HepG2 (cell line): ENCODE data around the gene PDZD8. TPM values are rescaled to one million over a fixed set of nuclear protein-coding genes. Genes with fewer than 3 reads are reported as not detected.

Experiments used
- ATAC-seq: fragments of 200-7000 bp; cut with Tn5 transposase; 3 replicates; pipeline ENCODE4 v1.9.1; 2020; ENCODE audit warnings: mild to moderate bottlenecking, moderate library complexity
- BruUV-seq: library from RNA; stranded (reverse); fragments of 400-500 nt; replicated peaks from 2 replicates; lab custom pipeline; 2021; lab: Mats Ljungman, UMichigan
- CTCF ChIA-PET: fragments of 300-600 bp; formaldehyde crosslinking; extraction: SDS; loops from one replicate; lab custom pipeline; 2021; ENCODE audit warnings: low total read pairs, inconsistent platforms, low intra/inter-chr PET ratio; lab: Yijun Ruan, JAX
- POLR2A ChIA-PET: fragments of 350-600 bp; sonication (Branson Sonifier 250); formaldehyde crosslinking; loops from one replicate; lab custom pipeline; 2020; ENCODE audit warnings: antibody characterized with exemption, inconsistent platforms; lab: Yijun Ruan, JAX
- DNase-seq: peaks from one replicate; pipeline ENCODE4 v3.0.0-alpha.2; 2015; ENCODE audit warnings: low spot score
- FAIRE-seq: peaks from 3 replicates; lab custom pipeline; 2011; peaks lifted over from hg19 to GRCh38; lab: Jason Lieb, UNC
- H2AFZ ChIP-seq: one replicate; pipeline ENCODE4 v1.6.1; 2011; ENCODE audit warnings: low read length, inconsistent platforms
- H3K27ac ChIP-seq: fragments of 300-600 bp; 3 replicates; pipeline ENCODE4 v1.8.0; 2011; ENCODE audit warnings: mixed run types, mild to moderate bottlenecking, mixed read lengths, low read length, inconsistent platforms; ENCODE audit not compliant: insufficient read depth; ENCODE audit errors: extremely low read length
- H3K27me3 ChIP-seq, 2 experiments: fragments of 200-600 bp in 1 of 2; 2 replicates in 1 of 2; 3 replicates in 1 of 2; pipeline versions ENCODE4 v1.6.0 to v1.8.0; 2011; ENCODE audit warnings: low read length in 2 of 2, mild to moderate bottlenecking in 2 of 2, moderate library complexity in 2 of 2, inconsistent platforms in 1 of 2; ENCODE audit not compliant: insufficient read depth in 2 of 2, control insufficient read depth in 1 of 2
- H3K36me3 ChIP-seq, 2 experiments: fragments of 200-600 bp in 1 of 2; replicated peaks in 1 of 2; 2 replicates in 1 of 2; 3 replicates in 1 of 2; pipeline versions ENCODE4 v1.5.1 to v1.8.0; 2011; ENCODE audit warnings: low read length in 2 of 2, inconsistent platforms in 1 of 2; ENCODE audit not compliant: insufficient read depth in 2 of 2, control insufficient read depth in 1 of 2
- H3K4me1 ChIP-seq: 2 replicates; pipeline ENCODE4 v1.5.1; 2012; ENCODE audit warnings: low read length, inconsistent platforms; ENCODE audit not compliant: insufficient read depth
- H3K4me2 ChIP-seq: 2 replicates; pipeline ENCODE4 v1.6.0; 2011; ENCODE audit warnings: low read depth, low read length, inconsistent platforms
- H3K4me3 ChIP-seq, 3 experiments: fragments of 200-600 bp in 1 of 3; sonication (generic), shearing (Covaris generic) in 1 of 3; replicated peaks in 1 of 3; 2 replicates each; pipeline ENCODE4 v1.5.1; 2011 to 2016; ENCODE audit warnings: low read length in 3 of 3, inconsistent platforms in 2 of 3, low read depth in 2 of 3, mild to moderate bottlenecking in 2 of 3, control low read depth in 1 of 3, mixed read lengths in 1 of 3; ENCODE audit not compliant: insufficient read depth in 1 of 3
- H3K79me2 ChIP-seq: one replicate; pipeline ENCODE4 v1.6.1; 2011; ENCODE audit warnings: low read length, inconsistent platforms; ENCODE audit not compliant: insufficient read depth
- H3K9ac ChIP-seq: 2 replicates; pipeline ENCODE4 v1.6.0; 2011; ENCODE audit warnings: mild to moderate bottlenecking, low read depth, low read length, inconsistent platforms; ENCODE audit not compliant: insufficient read depth
- H3K9me3 ChIP-seq: 2 replicates; pipeline ENCODE4 v1.5.1; 2012; ENCODE audit warnings: mild to moderate bottlenecking, low read length
- H4K20me1 ChIP-seq: 2 replicates; pipeline ENCODE4 v1.6.0; 2011; ENCODE audit warnings: inconsistent platforms, mild to moderate bottlenecking, low read length, moderate library complexity; ENCODE audit not compliant: insufficient read depth
- FOXM1 ChIP-seq: sonication (generic); formaldehyde crosslinking; IDR thresholded peaks from 2 replicates; pipeline ENCODE4 v1.5.0; 2020; ENCODE audit warnings: missing genetic modification reagents
- HMGA1 ChIP-seq: sonication (generic); formaldehyde crosslinking; conservative IDR thresholded peaks from 2 replicates; pipeline ENCODE4 v1.4.0; 2020; ENCODE audit warnings: missing genetic modification reagents
- NR3C1 ChIP-seq: sonication (generic); formaldehyde crosslinking; IDR thresholded peaks from 2 replicates; pipeline ENCODE4 v1.4.0; 2020; ENCODE audit warnings: missing genetic modification reagents
- RELA ChIP-seq: sonication (generic); formaldehyde crosslinking; IDR thresholded peaks from 2 replicates; pipeline ENCODE4 v1.4.0; 2020; ENCODE audit warnings: missing genetic modification reagents
- SP5 ChIP-seq: IDR thresholded peaks from 2 replicates; pipeline ENCODE4 v1.6.1; 2016; ENCODE audit warnings: low read depth, borderline replicate concordance
- YEATS4 ChIP-seq: sonication (generic); formaldehyde crosslinking; IDR thresholded peaks from 2 replicates; pipeline ENCODE4 v1.4.0; 2020; ENCODE audit warnings: missing genetic modification reagents, borderline replicate concordance
- ZBTB33 ChIP-seq: sonication (generic); formaldehyde crosslinking; IDR thresholded peaks from 2 replicates; pipeline ENCODE4 v1.4.0; 2020; ENCODE audit warnings: missing genetic modification reagents
- ZNF788 ChIP-seq: sonication (generic); formaldehyde crosslinking; IDR thresholded peaks from 2 replicates; pipeline ENCODE4 v1.5.0; 2020; ENCODE audit warnings: mild to moderate bottlenecking, missing genetic modification reagents, borderline replicate concordance
- ZNF83 ChIP-seq: sonication (generic); formaldehyde crosslinking; IDR thresholded peaks from 2 replicates; pipeline ENCODE4 v1.4.0; 2020; ENCODE audit warnings: missing genetic modification reagents, mild to moderate bottlenecking, borderline replicate concordance
- WGBS: methylation state at CpG from one replicate; pipeline ENCODE4 v1.1.6; 2017; ENCODE audit warnings: low lambda C conversion rate; 5-methylcytosine and 5-hydroxymethylcytosine counted together
- in situ Hi-C: cut with HindIII; loops from 2 replicates; pipeline ENCODE4 v1.10.0; 2017; ENCODE audit warnings: low pct_unique_long_range_greater_than_20kb; ENCODE audit not compliant: extremely low pct_ligation_motif_present
- intact Hi-C: fragments of 100-400 bp; cut with micrococcal nuclease; formaldehyde crosslinking; loops from one replicate; pipeline ENCODE4 v1.10.0; 2022; ENCODE audit not compliant: unreplicated experiment
- polyA plus RNA-seq, 8 experiments: library from polyadenylated mRNA; depleted of rRNA in 3 of 8; stranded (reverse) in 7 of 8; unstranded in 1 of 8; fragments of >200 nt; fragmentation: Illumina TruSeq in 4 of 8; extraction: Trizol in 4 of 8; gene quantifications; 2 replicates each; pipeline versions ENCODE4 v1.2.1 to v1.2.3, GENCODE V29; 2011 to 2016; ENCODE audit warnings: low read depth in 4 of 8, missing spikeins in 1 of 8, mixed read lengths in 1 of 8; ENCODE audit not compliant: insufficient read depth in 1 of 8
- total RNA-seq, 5 experiments: library from RNA; depleted of rRNA; stranded (reverse); fragments of >200 nt; fragmentation: Illumina TruSeq; extraction: Trizol; gene quantifications; 2 replicates each; pipeline ENCODE4 v1.2.3, GENCODE V29; 2016; ENCODE audit warnings: low read depth in 1 of 5

PDZD8 gene
- total and polyA plus RNA-seq, 2 of the 13 experiments (the other 11 are each of a cell fraction or from before 2014, with no cell fraction given) = 11.2 to 32.0 TPM

GRCh38 chr10:117272195-117273076, 102.8 kb downstream of the PDZD8 start:
- H3K36me3 ChIP-seq = no peaks in the 10 kb centered on the region
- in situ Hi-C loops (no loop called here), intact Hi-C loops (no loop called here)
- ATAC-seq (peak; percentile 38), DNase-seq (no peak), FAIRE-seq (no peak)
- 55% methylated on average over 13 of the region's 13 CpGs for WGBS
- no peaks in the 10 kb centered on the region for H3K79me2 ChIP-seq
- no peak overlapping the region for H3K9ac ChIP-seq
- no peak overlapping the region for H2AFZ ChIP-seq
- no peak for TF ChIP-seq YEATS4
- no peak for TF ChIP-seq ZNF788 (CRISPR knock-in tag)
- no peak for TF ChIP-seq ZNF83 (CRISPR knock-in tag)
- peak; percentile 87; the same call in 1 of the 2 replicates for TF ChIP-seq ZBTB33
- no peak for TF ChIP-seq NR3C1 (CRISPR knock-in tag)
- no TSS peak for BruUV-seq
- no peak overlapping the region for H3K4me2 ChIP-seq
- no peak overlapping the region for H3K27ac ChIP-seq
- H3K4me1 ChIP-seq = peaks cover 7% of the 10 kb centered on the region
- CTCF ChIA-PET = no interaction called here
- H4K20me1 ChIP-seq = no peaks in the 10 kb centered on the region
- no peak overlapping the region for H3K4me3 ChIP-seq
- POLR2A ChIA-PET = no interaction called here
- no peaks in the 10 kb centered on the region for H3K9me3 ChIP-seq
- H3K27me3 ChIP-seq = no peaks in the 10 kb centered on the region

GRCh38 chr10:117271427-117271826, 103.8 kb downstream of the PDZD8 start:
- WGBS = 81% methylated on average over 3 of the region's 3 CpGs
- Histone ChIP-seq H4K20me1 (no peaks in the 10 kb centered on the region), H3K36me3 (no peaks in the 10 kb centered on the region), H3K27ac (no peak overlapping the region), H3K4me3 (no peak overlapping the region), H3K9me3 (no peaks in the 10 kb centered on the region), H2AFZ (no peak overlapping the region), H3K4me2 (no peak overlapping the region), H3K9ac (no peak overlapping the region), H3K4me1 (peaks cover 10% of the 10 kb centered on the region), H3K27me3 (no peaks in the 10 kb centered on the region), H3K79me2 (no peaks in the 10 kb centered on the region)
- ATAC-seq (no peak), DNase-seq (no peak), FAIRE-seq (no peak)
- in situ Hi-C loops = no loop called here
- CTCF ChIA-PET = no interaction called here
- BruUV-seq = no TSS peak
- POLR2A ChIA-PET = no interaction called here
- TF ChIP-seq SP5 = no peak
- no peak for TF ChIP-seq HMGA1 (CRISPR knock-in tag)
- TF ChIP-seq RELA (CRISPR knock-in tag) = no peak
- TF ChIP-seq FOXM1 (CRISPR knock-in tag) = no peak
- intact Hi-C loops = no loop called here
